Body of pancreas (tissue), 4 donors: ENCODE results near the gene LYSMD3. TPM values are rescaled to one million over a fixed set of nuclear protein-coding genes. Genes with fewer than 3 reads are reported as not detected.

Experiments
- ATAC-seq: fragments of 150-250 bp; one replicate; pipeline ENCODE4 v1.9.1; 2016
- DNase-seq, 4 donors: peaks; one replicate each; pipeline ENCODE4 v3.0.0-alpha.2; 2019
- H3K27ac ChIP-seq, 4 donors: fragments of 200-600 bp; sonication (generic); 1 replicate in 3 of 4; 2 replicates in 1 of 4; pipeline versions ENCODE4 v1.5.1 to v1.6.1; 2016 to 2019; ENCODE audit warnings: mild to moderate bottlenecking in 1 of 4, mixed read lengths in 1 of 4, moderate library complexity in 1 of 4
- H3K27me3 ChIP-seq, 2 donors: fragments of 200-600 bp; sonication (generic); one replicate each; pipeline ENCODE4 v1.6.0; 2016; ENCODE audit warnings: mild to moderate bottlenecking in 1 of 2
- H3K36me3 ChIP-seq, 2 donors: fragments of 200-600 bp; sonication (generic); replicated peaks in 1 of 2; 2 replicates each; pipeline ENCODE4 v1.5.1; 2016; ENCODE audit warnings: low read depth in 2 of 2; ENCODE audit not compliant: insufficient read depth in 1 of 2
- H3K4me1 ChIP-seq: fragments of 200-600 bp; sonication (generic); one replicate; pipeline ENCODE4 v1.6.0; 2016
- H3K4me3 ChIP-seq, 2 donors: fragments of 200-600 bp; sonication (generic); 1 replicate in 1 of 2; 2 replicates in 1 of 2; pipeline ENCODE4 v1.5.1; 2016 to 2019
- H3K9me3 ChIP-seq, 3 donors: fragments of 200-600 bp; sonication (generic); 1 replicate in 2 of 3; 2 replicates in 1 of 3; pipeline ENCODE4 v1.5.1; 2016
- POLR2A ChIP-seq, 3 donors: fragments of 450-650 bp; IDR thresholded peaks; one replicate each; pipeline ENCODE4 v1.6.1; 2016; ENCODE audit warnings: antibody characterized with exemption in 3 of 3, mild to moderate bottlenecking in 2 of 3
- WGBS, 2 donors: methylation state at CpG; one replicate each; pipeline ENCODE4 v1.1.5; 2017; 5-methylcytosine and 5-hydroxymethylcytosine counted together
- intact Hi-C: fragments of 100-400 bp; cut with DNase I; formaldehyde crosslinking; loops from one replicate; pipeline ENCODE4 v1.15.1; 2023
- total RNA-seq, 2 donors: library from RNA; depleted of rRNA; stranded (reverse); fragments of >200 nt; gene quantifications; one replicate each; pipeline ENCODE4 v1.1.0, GENCODE V29; 2016
- TF ChIP-seq, protein P1 (sequence below), 7 experiments: fragments of 450-650 bp in 4 of 7; fragments of 200-600 bp in 3 of 7; sonication (generic) in 3 of 7; IDR thresholded peaks; one replicate each; pipeline ENCODE4 v1.5.1; 2016 to 2019; ENCODE audit warnings: antibody characterized with exemption in 7 of 7

Gene LYSMD3
- total RNA-seq, 2 donors from 2014 or later: 8.2 to 13.0 TPM

DNA sequence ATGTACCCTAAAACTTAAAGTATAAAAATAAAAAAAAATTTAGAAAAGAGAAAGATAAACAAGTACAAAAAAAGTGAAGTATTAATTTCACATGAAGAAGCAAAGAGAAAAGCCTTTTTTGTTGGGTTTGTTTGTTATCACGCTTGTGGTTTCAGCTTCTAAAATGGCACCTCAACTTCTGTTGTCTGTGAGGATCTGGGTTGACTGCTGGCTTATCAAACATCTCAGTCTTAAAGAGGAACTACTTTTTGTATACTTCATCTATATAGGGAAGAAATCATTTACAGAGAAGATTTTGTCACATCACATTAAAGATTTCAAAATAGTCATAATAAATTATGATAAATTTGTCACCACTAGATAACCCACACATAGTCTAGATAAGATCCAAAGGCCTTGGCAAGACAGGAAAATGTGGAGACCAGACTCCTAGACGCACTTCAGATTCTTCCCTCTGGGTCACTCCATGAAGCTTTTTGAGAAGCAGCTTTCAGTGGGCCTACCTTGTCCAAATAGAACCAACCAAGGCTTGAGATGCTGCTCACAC is 20.4 kb upstream of the LYSMD3 start:
- intact Hi-C loops: no loop called here
- Histone ChIP-seq H3K36me3 (no peaks in the 10 kb centered on the region), H3K27me3 (no peaks in the 10 kb centered on the region), H3K9me3 (no peaks in the 10 kb centered on the region), H3K4me3 (no peak overlapping the region), H3K4me1 (peaks cover 8% of the 10 kb centered on the region), H3K27ac (no peak overlapping the region)
- DNase-seq: no peak
- TF ChIP-seq, protein P1, sequence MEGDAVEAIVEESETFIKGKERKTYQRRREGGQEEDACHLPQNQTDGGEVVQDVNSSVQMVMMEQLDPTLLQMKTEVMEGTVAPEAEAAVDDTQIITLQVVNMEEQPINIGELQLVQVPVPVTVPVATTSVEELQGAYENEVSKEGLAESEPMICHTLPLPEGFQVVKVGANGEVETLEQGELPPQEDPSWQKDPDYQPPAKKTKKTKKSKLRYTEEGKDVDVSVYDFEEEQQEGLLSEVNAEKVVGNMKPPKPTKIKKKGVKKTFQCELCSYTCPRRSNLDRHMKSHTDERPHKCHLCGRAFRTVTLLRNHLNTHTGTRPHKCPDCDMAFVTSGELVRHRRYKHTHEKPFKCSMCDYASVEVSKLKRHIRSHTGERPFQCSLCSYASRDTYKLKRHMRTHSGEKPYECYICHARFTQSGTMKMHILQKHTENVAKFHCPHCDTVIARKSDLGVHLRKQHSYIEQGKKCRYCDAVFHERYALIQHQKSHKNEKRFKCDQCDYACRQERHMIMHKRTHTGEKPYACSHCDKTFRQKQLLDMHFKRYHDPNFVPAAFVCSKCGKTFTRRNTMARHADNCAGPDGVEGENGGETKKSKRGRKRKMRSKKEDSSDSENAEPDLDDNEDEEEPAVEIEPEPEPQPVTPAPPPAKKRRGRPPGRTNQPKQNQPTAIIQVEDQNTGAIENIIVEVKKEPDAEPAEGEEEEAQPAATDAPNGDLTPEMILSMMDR (IDR thresholded peaks at IDR 0.05): no peak
- TF ChIP-seq POLR2A (IDR thresholded peaks at IDR 0.05): no peak
- no peak for ATAC-seq
- WGBS, 2 donors: 77 to 80% methylated on average over 2 of the region's 2 CpGs

DNA sequence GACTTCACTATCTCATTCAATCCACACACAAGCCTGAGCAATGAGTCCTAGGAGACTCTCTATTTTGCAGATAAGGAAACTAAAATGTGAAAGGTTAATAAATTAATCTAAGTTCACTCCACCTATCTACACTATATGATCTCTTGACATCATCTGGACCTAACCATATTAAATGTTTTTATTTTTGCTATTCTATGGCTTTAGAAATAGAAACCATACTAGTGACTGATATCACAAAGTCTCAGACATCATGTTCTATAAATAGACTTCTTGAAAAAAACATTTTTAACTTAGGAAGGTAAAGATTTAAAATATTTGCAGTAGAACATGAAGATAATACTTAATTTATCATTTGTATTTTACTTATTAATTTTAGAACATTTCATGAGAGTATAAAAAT is 19.8 kb upstream of the LYSMD3 start:
- Histone ChIP-seq H3K4me3 (no peak overlapping the region), H3K9me3 (no peaks in the 10 kb centered on the region), H3K36me3 (no peaks in the 10 kb centered on the region), H3K27me3 (no peaks in the 10 kb centered on the region), H3K27ac (no peak overlapping the region), H3K4me1 (peaks cover 8% of the 10 kb centered on the region)
- ATAC-seq (no peak), DNase-seq (no peak)
- intact Hi-C loops: no loop called here
- no peak for TF ChIP-seq POLR2A (IDR thresholded peaks at IDR 0.05)
- TF ChIP-seq, protein P1 (IDR thresholded peaks at IDR 0.05): no peak

DNA sequence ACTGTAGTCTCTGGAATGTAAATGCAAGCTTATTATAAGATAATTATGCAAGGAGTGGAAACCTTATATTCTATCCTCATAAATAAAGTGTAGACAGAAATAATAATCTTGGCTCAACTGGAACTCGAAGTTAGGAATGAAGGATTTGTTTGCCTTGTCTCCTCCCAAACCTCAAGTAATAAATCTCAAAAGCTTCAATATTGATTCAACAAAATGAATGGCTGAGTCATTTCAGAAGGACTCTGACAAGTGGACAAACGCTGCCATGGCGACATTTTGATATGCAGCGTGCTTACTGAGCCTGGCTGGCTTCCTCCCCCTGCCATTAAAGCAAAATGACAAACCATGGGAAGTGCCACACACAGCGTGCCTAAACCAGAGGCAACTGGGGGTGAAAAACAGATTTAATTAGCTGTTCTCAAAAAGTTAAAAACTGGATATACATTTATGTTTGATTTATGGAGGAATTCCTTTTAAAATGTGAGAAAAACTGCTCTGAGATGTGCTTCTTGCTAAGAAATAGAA is 18.7 kb upstream of the LYSMD3 start:
- TF ChIP-seq, protein P1 (IDR thresholded peaks at IDR 0.05): no peak
- TF ChIP-seq POLR2A (IDR thresholded peaks at IDR 0.05): no peak
- H3K4me3 ChIP-seq: no peak overlapping the region
- no peaks in the 10 kb centered on the region for H3K36me3 ChIP-seq
- intact Hi-C loops: no loop called here
- ATAC-seq (peak; percentile 98), DNase-seq (peak; percentile 74 to 87 (median 78))
- H3K4me1 ChIP-seq: peaks cover 8% of the 10 kb centered on the region
- WGBS, 2 donors: 8% methylated on average over 5 of the region's 5 CpGs
- H3K9me3 ChIP-seq: no peaks in the 10 kb centered on the region
- no peaks in the 10 kb centered on the region for H3K27me3 ChIP-seq
- no peak overlapping the region for H3K27ac ChIP-seq

DNA sequence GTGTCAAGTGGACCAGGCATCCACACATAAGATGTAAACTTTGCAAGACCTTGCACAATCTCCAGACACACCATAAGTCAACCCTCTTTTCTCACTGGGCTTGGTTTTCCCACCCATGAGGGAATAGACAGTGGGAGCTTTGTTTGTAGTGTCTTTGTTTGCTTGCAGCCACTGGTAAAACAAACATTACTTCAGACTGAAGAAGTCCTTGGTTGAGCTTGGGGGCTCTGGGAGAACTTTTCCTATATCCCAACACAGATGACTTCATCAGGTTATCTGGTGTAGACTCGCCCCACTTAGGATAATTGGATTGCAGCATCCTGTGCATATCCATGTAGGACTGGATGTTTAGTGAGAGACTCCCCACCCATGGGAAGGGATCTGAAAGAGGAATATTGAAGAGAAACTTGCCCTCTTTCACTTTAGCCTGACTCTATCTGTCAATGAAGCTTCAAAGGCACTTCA is 17.7 kb upstream of the LYSMD3 start:
- Histone ChIP-seq H3K27ac (no peak overlapping the region), H3K27me3 (no peaks in the 10 kb centered on the region), H3K9me3 (no peaks in the 10 kb centered on the region), H3K4me1 (peaks cover 8% of the 10 kb centered on the region), H3K36me3 (no peaks in the 10 kb centered on the region), H3K4me3 (no peak overlapping the region)
- ATAC-seq: no peak
- TF ChIP-seq, protein P1 (IDR thresholded peaks at IDR 0.05): no peak
- TF ChIP-seq POLR2A (IDR thresholded peaks at IDR 0.05): no peak
- WGBS, 2 donors: 50 to 52% methylated on average over 1 of the region's 1 CpG
- intact Hi-C loops: no loop called here
- no peak for DNase-seq

DNA sequence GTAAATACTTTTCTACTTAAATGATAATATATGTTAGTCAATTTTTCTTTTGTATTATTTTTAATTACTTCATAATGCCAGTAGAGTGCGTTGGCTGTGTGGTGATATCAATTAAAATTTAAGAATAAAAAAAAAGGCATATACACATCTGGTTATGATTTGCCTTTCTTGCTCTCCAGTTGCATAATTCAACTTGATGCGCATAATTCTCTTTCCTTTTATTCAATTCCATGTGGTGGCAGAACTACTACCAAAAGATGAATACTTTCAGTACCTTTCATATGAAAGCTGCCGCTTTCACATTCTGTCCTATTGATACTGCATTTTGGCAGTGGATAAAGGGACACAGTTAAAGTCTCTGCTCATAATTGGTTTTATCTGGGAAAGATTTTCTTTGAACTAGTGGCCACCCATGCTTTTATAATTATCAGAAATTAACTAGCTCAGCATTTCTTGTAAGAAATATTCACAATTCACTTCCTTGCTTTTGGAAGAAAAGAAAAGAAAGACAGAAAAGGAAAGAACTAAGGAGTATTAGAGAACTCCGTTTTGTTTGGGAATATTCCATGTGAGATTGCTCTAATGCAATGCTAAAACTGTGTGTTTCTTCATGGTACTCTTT is 16.9 kb upstream of the LYSMD3 start:
- Histone ChIP-seq H3K27me3 (no peaks in the 10 kb centered on the region), H3K4me1 (peaks cover 8% of the 10 kb centered on the region), H3K27ac (no peak overlapping the region), H3K4me3 (no peak overlapping the region), H3K36me3 (no peaks in the 10 kb centered on the region), H3K9me3 (no peaks in the 10 kb centered on the region)
- intact Hi-C loops: no loop called here
- DNase-seq (no peak), ATAC-seq (no peak)
- no peak for TF ChIP-seq POLR2A (IDR thresholded peaks at IDR 0.05)
- TF ChIP-seq, protein P1 (IDR thresholded peaks at IDR 0.05): no peak
- WGBS, 2 donors: 75 to 77% methylated on average over 4 of the region's 4 CpGs
